SKM-1 (cell line): Measurements from ENCODE around the gene XRCC4.

Experiments
- DNase-seq: peaks from one replicate; lab custom pipeline; 2025; ENCODE audit not compliant: unreplicated experiment; lab: John Stamatoyannopoulos, UW

XRCC4 gene

GRCh38 chr5:83375049-83375745 lies 297.9 kb downstream of the XRCC4 start:
- no peak for DNase-seq

- DNase-seq = no peak
Measured at GRCh38 chr5:83376461-83376860, 299.1 kb downstream of the XRCC4 start.

GRCh38 chr5:83377131-83377865 lies 300.0 kb downstream of the XRCC4 start:
- DNase-seq = no peak

GRCh38 chr5:83378624-83379289 lies 301.4 kb downstream of the XRCC4 start:
- DNase-seq = no peak

- DNase-seq = no peak
Measured at GRCh38 chr5:83385812-83386211, 308.5 kb downstream of the XRCC4 start.

- DNase-seq = no peak
Measured at GRCh38 chr5:83387041-83387440, 309.7 kb downstream of the XRCC4 start.

- no peak for DNase-seq
Measured at GRCh38 chr5:83388608-83389007, 311.3 kb downstream of the XRCC4 start.

GRCh38 chr5:83392766-83393503 lies 315.6 kb downstream of the XRCC4 start:
- DNase-seq = no peak

GRCh38 chr5:83393504-83393866 lies 316.1 kb downstream of the XRCC4 start:
- DNase-seq = no peak

GRCh38 chr5:83394190-83394589 lies 316.8 kb downstream of the XRCC4 start:
- no peak for DNase-seq

- no peak for DNase-seq
Measured at GRCh38 chr5:83396662-83397061, 319.3 kb downstream of the XRCC4 start.

- no peak for DNase-seq
Measured at GRCh38 chr5:83397658-83398057, 320.3 kb downstream of the XRCC4 start.

- no peak for DNase-seq
Measured at GRCh38 chr5:83400241-83400640, 322.9 kb downstream of the XRCC4 start.

GRCh38 chr5:83400701-83401100 lies 323.4 kb downstream of the XRCC4 start:
- no peak for DNase-seq

- no peak for DNase-seq
Measured at GRCh38 chr5:83401122-83401731, 323.9 kb downstream of the XRCC4 start.

- DNase-seq = no peak
Measured at GRCh38 chr5:83401775-83402174, 324.4 kb downstream of the XRCC4 start.
